AG09319 (cell line): ENCODE measurements around the gene ARID1A.
"Not testable (repeated sequence)": the region's sequence is repeated elsewhere in the genome, so short reads cannot be mapped to it uniquely, and the experiment has no call there.

Source experiments
- DNase-seq: peaks from one replicate; pipeline ENCODE4 v3.0.0-alpha.2; 2010; ENCODE audit warnings: low read depth; ENCODE audit errors: extremely low read depth
- CTCF ChIP-seq: IDR thresholded peaks from 2 replicates; pipeline ENCODE4 v1.5.1; 2011; ENCODE audit warnings: low read depth, mild to moderate bottlenecking, inconsistent platforms, low read length, moderate library complexity

The ARID1A gene

DNA sequence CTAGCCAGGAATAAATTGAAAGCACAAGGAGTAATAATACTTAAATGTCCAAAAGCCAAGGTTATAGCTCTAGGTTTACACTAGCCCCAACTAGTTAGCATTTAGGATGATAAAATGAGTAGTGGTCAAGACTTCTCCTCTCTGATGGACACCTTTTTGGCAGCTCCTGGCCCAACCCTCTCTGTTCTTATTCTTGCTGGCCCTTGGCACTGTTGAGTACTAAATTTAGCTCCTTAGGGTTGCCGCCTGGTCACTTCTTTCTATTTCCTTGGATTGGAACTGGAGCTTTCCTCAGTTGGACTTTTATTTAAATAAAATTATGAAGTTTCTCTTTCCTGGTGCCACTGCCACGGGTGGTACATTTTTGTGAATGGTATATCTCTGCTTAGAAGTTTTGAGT, 28.3 kb downstream of the ARID1A start:
- DNase-seq, result no peak
- TF ChIP-seq CTCF, result no peak

DNA sequence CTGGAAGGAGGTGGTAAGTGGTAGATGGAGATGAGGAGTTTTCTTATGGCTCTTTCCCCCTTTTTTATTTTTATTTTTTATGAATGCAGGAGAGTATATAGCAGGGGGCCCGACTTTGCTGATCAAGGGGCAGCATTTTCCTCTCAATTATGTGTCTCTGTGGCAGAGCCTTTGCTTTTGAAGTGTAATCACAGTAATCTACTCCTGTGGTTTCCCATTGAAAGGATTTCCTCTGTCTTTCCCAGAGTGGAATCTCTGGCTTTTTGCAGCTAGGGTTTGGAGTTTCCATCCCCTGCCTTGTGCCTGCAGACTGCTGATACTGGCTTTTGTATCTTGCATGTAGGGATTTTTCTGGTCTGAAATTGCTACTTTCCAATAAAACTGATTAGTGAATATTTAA, 29.1 kb downstream of the ARID1A start:
- no peak for DNase-seq
- no peak for TF ChIP-seq CTCF

GRCh38 chr1:26725904-26726303, 30.1 kb downstream of the ARID1A start:
- DNase-seq, result not testable (repeated sequence)

- TF ChIP-seq CTCF, result no peak
These were observed 31.0 kb downstream of the ARID1A start for GRCh38 chr1:26726784-26727183.

GRCh38 chr1:26727476-26727875, 31.7 kb downstream of the ARID1A start:
- no peak for DNase-seq
- TF ChIP-seq CTCF, result no peak

More at GRCh38 chr1:26726784-26727183, 31.0 kb downstream of the ARID1A start:
- DNase-seq, result no peak

- TF ChIP-seq CTCF, result no peak
These were observed 32.8 kb downstream of the ARID1A start for GRCh38 chr1:26728645-26729044.

GRCh38 chr1:26729633-26730032, 33.8 kb downstream of the ARID1A start:
- TF ChIP-seq CTCF, result no peak
- no peak for DNase-seq

More at GRCh38 chr1:26728645-26729044, 32.8 kb downstream of the ARID1A start:
- no peak for DNase-seq

- no peak for DNase-seq
- no peak for TF ChIP-seq CTCF
These were observed 34.9 kb downstream of the ARID1A start for GRCh38 chr1:26730695-26731094.
